HG03280 (cell line): ENCODE results near the gene COL9A3.

Source experiments
- ATAC-seq: cut with Tn5 transposase; IDR thresholded peaks from one replicate; pipeline ENCODE4 v1.9.1; 2021; ENCODE audit warnings: mild to moderate bottlenecking, moderate library complexity; ENCODE audit not compliant: unreplicated experiment

Gene COL9A3

DNA sequence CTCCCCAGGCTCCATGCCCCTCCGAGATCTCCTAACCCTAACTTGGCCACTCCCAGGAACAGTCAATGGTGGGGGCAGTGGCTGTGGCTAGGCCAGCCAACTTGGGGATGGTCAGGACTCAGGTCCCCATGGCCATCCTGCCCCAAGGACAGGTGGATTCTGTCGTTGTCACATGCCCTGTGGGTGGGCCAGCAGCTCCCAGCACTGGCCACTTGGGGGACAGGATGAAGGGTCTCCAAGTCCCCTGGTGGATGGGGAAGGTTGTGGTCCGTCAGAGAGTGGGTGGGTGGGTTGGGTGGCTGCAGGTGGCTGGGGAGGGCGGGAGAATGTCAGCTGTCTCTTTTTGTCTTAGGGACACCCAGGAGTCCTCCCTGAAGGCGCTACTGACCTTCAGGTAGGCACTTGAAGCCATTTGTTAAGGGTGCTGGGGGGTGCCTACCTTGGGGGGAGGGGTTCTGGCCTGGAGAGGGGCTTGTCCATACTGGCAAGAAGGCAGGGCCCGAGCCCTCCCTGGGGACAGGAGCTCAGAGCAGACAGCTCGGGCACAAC lies 5.5 kb downstream of the COL9A3 start:
- no peak for ATAC-seq

DNA sequence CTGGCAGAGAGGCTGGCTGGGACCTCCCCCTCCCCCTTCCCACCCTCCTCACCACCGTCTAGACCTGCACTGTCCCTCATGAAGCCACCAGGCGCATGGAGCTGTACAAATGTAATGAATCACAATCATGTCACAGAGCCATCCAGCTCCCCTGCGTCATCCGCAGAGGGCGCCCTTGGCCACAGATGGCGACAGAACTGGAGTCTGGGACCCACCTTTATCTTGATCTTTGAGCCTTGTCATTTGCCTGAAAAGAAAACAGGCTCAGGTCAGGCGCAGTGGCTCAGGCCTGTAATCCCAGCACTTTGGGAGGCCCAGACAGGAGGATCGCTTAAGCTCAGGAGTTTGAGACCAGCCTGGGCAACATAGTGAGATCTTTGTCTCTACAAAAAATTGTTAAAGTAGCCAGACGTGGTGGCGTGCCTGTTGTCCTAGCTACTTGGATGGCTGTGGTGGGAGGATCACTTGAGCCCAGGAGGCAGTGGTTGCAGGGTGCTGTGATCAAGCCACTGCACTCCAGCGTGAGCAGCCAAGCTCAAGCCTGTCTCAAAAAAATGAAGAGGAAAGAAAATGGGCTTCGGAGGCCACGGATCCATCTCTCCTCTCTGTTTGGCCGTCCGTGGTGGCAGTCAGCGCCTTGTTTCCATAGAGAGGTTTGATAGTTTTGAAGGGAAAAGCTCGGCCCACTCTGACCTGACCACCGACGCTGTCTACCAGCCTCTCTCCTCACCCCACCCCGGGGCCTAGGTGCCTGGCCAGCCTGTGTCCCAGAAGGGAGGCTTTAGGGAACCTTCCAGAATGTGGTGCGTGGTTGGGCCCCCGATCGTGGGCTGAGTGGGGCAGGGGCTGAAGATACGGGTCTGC lies 6.2 kb downstream of the COL9A3 start:
- ATAC-seq: no peak

DNA sequence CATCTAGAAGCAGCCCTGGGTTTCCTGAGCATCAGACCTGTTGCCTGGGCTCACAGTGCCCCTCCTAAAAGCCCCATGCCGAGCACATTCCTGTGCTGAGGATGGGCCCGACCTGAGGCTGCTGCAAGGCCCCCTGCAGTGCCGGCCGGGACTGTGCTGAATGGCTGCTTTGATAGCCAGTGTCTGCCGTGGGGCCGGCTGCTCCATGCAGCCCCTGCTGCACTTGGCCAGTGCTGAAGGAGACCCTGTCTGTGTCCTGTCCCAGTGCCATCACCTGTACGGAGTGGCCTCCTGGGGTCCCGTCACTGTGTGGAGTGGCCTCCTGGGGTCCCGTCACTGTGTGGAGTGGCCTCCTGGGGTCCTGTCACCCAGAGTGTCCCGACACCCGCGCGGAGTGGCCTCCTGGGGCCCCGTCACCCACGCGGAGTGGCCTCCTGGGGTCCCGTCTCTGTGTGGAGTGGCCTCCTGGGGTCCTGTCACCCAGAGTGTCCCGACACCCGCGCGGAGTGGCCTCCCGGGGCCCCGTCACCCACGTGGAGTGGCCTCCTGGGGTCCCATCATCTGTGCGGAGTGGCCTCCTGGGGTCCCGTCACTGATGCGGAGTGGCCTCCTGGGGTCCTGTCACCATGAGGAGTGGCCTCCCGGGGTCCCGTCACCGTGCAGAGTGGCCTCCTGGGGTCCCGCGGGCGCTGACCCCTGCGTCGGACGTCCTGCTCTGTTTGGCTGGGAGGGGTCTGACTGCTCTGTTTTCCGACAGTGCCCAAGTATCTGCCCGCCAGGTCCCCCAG lies 7.0 kb downstream of the COL9A3 start:
- ATAC-seq: no peak

DNA sequence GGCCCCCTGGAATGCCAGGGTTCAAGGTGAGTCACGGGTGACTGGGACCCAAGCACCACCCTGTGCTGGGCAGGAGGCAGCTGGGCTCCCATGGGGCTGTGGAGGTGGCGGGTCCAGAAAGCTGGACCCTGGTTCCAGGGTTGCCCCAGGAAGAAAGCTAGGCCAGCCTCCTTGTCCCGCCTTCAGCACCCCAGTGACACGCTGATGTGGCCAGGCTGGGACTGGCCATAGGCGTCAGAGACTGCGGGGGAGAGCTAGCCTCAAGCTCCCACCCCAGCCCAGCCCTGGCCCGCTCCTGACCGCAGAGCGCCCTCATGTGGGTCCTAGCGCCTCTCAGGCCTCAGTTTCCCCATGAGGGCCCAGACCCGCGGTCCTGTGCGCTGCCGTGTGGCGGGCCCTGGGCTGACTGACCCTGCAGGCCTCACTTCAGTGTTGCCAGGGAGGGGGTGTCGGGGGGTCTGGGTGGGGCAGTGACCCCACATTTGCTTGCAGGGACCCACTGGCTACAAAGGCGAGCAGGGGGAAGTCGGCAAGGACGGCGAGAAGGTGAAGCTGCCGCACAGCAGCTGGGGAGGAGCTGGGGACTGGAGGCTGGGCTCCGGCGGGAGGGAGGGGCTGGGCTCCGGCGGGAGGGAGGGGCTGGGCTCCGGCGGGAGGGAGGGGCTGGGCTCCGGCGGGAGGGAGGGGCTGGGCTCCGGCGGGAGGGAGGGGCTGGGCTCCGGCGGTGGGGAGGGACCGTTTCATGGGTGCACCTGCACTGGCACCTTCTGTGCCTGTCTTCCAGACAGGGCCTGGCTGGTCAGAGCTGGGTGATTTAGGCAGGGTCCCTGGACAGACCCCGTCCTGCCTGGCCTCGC lies 7.9 kb downstream of the COL9A3 start:
- no peak for ATAC-seq

DNA sequence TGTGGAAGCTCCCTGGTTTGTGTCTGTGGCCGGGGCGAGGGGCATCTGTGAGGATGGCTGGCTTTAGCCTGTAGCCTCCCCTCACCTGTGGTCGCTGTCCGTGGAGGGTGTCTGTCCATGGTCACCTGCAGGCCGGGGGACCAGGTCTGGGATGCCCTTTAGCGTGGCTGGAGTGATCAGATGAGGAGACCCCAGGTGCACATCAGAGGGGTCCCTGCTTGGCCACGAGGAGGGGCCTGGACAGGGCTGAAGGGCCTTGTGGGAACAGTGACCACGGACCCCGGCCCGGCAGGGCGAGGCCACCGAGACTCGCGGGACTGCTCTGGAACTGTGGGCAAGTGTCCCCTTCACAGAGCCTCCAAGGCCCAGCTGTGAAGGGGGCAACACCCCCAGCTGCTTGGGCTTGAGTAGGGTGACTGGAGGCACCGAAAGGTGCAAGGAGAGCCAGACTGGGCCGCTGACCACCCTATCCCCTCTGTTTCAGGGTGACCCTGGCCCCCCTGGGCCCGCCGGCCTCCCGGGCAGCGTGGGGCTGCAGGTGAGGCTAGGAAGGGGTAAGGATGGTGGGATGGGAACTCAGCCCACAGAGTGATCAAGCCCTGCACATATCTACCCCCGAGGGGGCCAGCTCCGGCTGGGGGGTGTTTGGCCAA lies 8.6 kb downstream of the COL9A3 start:
- no peak for ATAC-seq

DNA sequence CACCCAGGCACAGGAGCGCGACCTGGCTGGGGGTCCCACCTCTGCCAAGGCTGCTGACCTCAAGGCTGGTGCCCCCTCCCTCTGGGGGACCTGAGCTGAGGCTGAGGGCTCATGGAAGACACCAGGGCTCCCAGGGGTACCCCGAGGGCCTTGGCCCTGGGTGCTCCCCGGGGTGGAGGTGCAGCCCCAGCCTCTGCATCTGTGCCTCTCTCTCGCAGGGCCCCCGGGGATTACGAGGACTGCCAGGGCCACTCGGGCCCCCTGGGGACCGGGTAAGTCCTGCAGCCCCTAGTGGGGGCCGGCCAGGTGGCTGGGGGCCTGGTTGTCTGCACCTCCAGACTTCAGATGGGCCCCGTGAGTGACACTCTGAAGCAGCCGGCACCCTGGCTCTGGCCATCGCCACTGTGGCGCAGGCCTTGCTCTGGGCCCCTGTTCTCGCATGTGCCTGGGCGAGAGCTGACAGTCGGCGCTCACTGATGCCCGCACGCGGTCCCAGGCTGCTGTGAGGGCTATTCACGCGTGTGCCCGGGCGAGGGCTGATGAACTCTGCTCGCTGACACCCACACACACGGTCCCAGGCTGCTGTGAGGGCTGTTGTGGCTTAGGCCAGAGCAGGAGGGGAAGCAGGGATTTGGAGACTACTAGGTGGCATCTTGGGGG lies 9.3 kb downstream of the COL9A3 start:
- ATAC-seq: no peak

DNA sequence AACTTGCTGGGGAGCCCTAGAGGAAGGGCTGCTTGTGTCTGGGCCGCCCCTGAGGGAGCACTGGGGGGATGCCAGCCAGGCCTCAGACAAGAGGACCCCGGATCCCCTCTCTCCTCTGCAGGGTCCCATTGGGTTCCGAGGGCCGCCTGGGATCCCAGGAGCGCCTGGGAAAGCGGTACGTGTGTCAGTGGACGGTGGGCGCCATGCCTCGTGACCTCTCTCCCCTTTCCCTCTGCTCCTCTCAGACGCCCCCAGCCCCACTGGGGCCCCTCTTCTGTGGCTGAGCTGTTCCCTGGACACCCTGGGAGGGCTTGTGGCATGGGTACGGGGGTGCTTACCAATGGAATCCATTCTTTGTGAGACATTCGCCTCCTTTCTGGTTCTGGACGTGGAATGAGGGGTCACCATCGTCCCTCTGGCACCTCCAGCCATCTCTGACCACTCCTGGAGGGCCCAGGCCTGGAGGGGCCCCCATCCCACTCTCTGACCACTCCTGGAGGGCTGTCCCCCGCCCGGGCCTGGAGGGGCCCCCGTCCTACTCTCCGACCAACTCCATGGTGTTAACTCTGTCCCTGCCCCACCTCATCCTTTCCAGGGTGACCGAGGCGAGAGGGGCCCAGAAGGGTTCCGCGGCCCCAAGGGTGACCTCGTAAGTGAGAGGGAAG lies 9.9 kb downstream of the COL9A3 start:
- no peak for ATAC-seq

DNA sequence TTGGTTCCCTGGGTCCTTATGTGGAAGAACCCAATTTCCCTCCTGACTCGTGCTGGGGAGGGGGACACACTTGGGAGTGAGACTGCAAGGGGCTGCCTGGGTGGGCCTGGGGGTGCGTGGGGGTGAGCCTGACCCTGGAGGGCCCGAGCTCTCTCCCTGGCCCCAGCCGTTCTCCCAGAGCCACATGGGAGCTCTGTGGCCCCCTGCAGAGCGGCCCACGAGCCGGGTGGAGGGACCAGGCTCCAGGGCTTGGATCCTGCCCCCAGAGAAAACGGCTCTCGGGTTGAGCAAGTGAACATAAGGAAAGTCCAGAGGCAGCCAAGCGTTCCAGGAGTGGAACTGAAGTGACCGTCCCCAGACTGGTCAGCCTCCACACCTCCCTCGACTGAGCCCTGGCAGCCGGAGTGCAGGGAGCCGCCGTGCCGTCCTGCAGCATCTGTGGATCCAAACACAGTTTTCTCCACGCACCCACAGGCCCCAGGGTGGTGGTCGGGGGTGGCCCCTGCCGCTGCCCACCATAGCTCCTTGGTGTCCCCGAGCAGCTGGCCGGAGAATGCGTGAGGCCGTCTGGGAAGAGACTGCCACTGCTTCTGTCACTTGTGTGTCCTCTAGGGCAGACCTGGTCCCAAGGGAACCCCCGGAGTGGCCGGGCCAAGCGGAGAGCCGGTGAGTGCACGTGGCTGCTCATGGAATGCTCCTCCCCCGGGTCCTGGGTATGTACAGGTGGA lies 10.6 kb downstream of the COL9A3 start:
- ATAC-seq: no peak

DNA sequence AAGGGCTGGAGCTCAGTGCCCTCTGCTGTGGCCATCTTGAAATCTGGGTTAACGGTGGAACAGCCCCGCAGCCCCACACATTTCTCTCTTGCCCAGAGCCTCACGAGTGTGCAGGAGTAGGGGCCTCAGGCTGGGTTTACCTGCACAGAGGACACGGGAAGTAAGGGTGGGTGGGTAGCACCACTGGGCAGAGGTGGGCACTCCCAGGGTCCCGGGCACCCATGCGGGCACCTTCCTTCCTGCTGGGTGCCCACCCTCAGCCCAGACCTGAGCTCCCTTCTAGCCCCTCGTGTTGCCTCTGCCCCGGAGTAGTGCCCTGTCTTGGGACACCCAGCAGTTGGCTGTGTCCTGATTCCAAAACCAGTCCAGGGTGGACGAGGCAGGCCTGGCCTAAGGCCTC lies 11.2 kb downstream of the COL9A3 start:
- ATAC-seq: no peak

DNA sequence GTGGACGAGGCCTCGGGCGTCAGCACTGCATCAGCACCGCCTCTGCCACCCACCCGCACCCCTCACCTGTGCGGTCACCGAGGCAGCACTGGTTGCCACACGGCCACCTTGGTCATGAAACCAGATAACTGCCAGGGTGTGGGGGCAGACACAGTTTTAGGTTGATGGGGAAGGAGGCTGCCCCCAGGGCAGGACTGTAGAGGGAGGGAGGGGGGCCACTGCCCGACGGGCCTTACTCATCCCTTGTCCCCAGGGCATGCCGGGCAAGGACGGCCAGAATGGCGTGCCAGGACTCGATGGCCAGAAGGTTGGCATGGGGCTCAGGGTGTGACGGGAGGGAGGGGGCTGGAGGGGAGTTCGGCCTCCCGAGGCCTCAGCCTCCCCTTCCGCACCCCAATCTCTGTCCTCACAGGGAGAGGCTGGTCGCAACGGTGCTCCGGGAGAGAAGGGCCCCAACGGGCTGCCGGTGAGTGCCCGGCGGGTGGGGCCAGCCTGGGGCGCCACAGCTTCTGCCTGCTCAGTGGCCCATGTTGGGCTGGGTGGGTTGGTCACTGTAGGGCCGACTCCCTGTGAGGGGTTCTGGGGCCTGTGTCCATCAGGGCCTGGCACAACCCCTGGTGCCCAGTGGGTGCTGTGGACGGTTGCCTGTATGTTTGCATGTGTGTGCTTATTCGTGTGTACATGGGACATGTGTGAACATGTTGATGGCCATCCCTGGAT lies 11.8 kb downstream of the COL9A3 start:
- no peak for ATAC-seq

DNA sequence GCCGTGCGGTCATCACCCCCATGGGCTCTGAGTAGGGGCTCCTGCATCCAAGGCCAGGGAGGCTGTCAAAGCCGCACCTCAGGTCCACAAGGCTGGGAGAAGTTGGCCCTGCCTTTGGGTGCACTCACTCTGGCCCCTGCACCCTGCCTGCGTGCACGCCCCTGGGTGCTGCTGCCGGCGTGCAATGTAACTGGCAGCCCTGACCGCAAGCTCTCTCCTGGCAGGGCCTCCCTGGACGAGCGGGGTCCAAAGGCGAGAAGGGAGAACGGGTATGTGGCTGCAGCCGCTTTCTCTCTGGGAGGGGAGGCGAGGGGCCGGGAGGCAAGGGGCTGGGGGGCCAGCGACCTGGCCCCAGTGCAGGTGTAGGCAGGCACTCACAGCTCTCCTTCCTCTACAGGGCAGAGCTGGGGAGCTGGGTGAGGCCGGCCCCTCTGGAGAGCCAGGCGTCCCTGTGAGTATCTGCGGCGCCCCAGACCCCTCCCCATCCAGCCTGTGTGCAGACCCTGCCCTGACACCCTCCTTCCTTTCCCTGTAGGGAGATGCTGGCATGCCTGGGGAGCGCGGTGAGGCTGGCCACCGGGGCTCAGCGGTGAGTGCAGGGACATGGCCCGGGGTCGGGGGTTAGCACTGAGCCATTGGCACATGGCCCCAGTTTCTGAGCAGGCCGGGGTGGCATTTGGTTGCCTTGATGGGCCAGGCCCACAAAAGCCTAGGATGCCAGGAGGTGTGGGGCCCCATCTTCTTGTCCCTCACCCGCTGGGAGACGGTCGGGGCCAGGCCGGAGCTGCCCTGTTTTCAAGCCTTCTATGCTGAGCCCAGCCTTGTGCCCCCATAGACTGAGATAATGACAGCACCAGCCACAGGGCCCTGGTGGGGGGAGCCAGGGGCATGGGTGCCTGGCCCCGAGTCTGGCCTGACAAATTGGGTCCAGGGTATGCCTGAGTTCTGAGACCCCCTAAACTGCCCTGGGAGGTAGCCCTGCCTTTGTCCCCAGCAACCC lies 12.7 kb downstream of the COL9A3 start:
- ATAC-seq: no peak

DNA sequence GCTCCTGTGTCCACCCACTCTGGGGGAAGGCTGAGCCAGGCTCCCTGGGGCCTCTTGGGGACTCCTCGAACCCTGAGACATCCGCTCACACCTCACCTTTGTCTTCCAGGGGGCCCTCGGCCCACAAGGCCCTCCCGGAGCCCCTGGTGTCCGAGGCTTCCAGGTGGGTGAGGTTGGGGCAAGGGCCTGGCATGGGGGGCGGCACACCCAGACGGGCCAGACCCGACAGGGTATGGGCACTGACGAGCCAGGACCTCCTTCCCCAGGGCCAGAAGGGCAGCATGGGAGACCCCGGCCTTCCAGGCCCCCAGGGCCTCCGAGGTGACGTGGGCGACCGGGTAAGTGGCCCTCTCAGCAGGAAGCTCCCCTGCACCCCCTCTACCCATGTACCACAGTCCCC lies 13.4 kb downstream of the COL9A3 start:
- no peak for ATAC-seq

DNA sequence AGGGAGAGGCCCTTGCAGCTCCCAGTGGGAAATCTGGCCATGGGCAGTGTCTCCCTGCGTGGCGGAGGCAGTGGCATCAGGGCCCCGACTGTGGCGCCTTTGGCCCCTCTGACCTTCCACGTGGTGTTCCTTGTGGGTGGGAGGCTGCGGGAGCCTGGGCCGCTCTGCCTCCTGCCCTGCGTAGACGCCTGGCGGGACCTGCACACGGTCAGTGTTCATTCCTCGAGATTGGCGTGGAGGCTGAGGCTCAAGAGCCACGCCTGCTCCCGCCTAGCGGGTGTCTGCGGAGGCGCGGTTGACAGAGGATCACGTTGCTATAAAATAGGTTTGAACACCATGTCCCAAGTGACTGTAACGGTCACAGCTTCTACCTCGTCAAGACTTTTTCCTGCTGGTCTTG lies 14.0 kb downstream of the COL9A3 start:
- ATAC-seq: no peak

DNA sequence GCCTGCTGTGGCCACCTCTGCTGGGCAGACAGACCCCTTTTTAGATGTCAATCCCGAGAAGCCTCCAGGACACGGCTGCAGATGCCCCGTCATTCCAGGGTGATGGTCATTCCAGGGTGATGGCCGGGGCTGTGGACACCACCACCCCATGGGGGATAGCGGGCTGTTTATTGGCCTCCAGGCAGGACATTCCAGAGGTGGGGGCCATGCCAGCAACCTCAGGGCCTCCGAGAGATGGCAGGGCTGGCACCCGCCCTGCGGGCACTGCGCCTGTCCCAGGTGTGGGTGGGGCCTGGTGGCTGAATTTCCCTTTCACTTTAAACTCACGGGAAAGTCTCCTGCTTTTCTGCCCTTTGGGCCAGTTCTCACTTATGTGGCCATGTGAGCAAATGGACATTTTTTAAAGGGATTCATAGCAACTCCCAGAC lies 14.5 kb downstream of the COL9A3 start:
- no peak for ATAC-seq

DNA sequence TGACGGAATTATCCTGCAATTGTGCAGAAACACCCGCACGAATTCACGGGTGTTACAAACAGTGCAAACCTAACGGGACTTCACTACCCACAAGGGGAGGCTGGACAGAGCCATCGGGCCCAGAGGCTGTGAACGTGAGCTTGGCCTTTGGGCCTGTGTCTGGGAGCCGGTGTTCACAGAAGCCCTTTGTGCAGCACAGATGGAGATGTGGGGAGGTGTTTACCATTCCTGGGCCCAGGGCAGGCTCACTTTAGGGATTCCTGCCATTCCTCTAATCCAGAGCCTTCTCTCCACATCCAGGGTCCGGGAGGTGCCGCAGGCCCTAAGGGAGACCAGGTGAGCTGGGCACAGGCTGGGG lies 15.0 kb downstream of the COL9A3 start:
- ATAC-seq: no peak

DNA sequence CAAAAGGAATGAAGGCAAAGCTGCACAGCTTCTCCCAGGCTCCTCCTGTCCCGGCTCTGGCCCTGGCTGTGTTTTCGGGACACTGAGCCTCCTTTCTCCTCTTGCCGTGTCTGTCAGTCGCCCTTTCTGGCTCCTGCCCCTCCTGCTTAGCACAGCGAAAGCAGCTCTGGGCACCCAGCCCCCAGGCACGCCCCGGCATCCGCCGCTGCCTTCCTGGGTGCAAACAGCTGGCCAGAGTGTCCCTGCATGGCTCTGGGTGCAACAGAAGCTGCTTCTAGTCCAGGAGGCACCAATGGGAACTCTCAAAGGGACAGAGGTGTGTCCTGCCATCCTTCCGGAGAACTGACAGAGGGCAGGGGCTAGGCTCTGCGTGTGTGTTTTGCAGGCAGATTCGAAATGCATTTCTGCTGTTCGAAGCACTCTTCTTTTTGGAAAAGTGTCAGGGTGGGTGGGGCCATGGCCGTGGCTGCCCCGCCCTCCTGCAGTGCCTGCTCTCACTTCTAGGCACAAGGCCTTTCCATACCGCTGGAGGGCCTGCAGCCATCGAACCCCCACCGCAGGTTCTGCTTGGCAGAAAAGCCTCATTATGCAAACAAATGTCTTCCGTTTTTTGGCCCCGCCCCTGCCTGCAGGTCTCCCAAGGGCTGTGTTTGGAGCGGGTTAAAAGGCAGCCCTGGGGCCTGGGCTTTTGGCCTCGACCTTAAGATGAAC lies 15.5 kb downstream of the COL9A3 start:
- no peak for ATAC-seq
